Neural progenitor cell (in vitro differentiated cells): ENCODE results near the gene ZNF385C.

Experiments
- CTCF ChIP-seq: fragments of 200-600 bp; sonication (generic); IDR thresholded peaks from 2 replicates; pipeline ENCODE4 v1.5.1; 2017; ENCODE audit warnings: antibody characterized with exemption, mild to moderate bottlenecking
- EZH2phosphoT487 ChIP-seq: fragments of 200-600 bp; sonication (generic); IDR thresholded peaks from 2 replicates; pipeline ENCODE4 v1.6.1; 2017; ENCODE audit warnings: antibody characterized with exemption

GRCh38 chr17:41998497-41998896 is 99.8 kb downstream of the ZNF385C start:
- no peak for TF ChIP-seq EZH2phosphoT487
- no peak for TF ChIP-seq CTCF
